GM19395 (cell line): ENCODE data around the gene SMYD5.
"Not testable (repeated sequence)": the region's sequence is repeated elsewhere in the genome, so short reads cannot be mapped to it uniquely, and the experiment has no call there.

Experiments used
- ATAC-seq: cut with Tn5 transposase; IDR thresholded peaks from one replicate; pipeline ENCODE4 v1.9.1; 2021; ENCODE audit warnings: mild to moderate bottlenecking, moderate library complexity; ENCODE audit not compliant: unreplicated experiment

The SMYD5 gene

GRCh38 chr2:73258186-73258912 is 44.3 kb downstream of the SMYD5 start:
- no peak for ATAC-seq

- no peak for ATAC-seq
Observed at GRCh38 chr2:73258913-73259215, 44.8 kb downstream of the SMYD5 start.

- no peak for ATAC-seq
Observed at GRCh38 chr2:73259276-73259675, 45.2 kb downstream of the SMYD5 start.

GRCh38 chr2:73259704-73260337 is 45.8 kb downstream of the SMYD5 start:
- ATAC-seq: no peak

- ATAC-seq: no peak
Observed at GRCh38 chr2:73260338-73260984, 46.4 kb downstream of the SMYD5 start.

GRCh38 chr2:73262108-73262651 is 48.1 kb downstream of the SMYD5 start:
- ATAC-seq: no peak

- ATAC-seq: not testable (repeated sequence)
Observed at GRCh38 chr2:73262691-73263429, 48.8 kb downstream of the SMYD5 start.

GRCh38 chr2:73263540-73264331 is 49.7 kb downstream of the SMYD5 start:
- ATAC-seq: no peak

- no peak for ATAC-seq
Observed at GRCh38 chr2:73264332-73264606, 50.2 kb downstream of the SMYD5 start.

- ATAC-seq: no peak
Observed at GRCh38 chr2:73264783-73265182, 50.7 kb downstream of the SMYD5 start.

GRCh38 chr2:73265298-73266060 is 51.4 kb downstream of the SMYD5 start:
- ATAC-seq: no peak

GRCh38 chr2:73266061-73266901 is 52.2 kb downstream of the SMYD5 start:
- no peak for ATAC-seq

GRCh38 chr2:73267008-73267407 is 53.0 kb downstream of the SMYD5 start:
- no peak for ATAC-seq

- ATAC-seq: no peak
Observed at GRCh38 chr2:73268366-73268829, 54.4 kb downstream of the SMYD5 start.

- ATAC-seq: peak; percentile 94
Observed at GRCh38 chr2:73268830-73269685, 55.0 kb downstream of the SMYD5 start.

- ATAC-seq: peak; percentile 33
Observed at GRCh38 chr2:73269686-73270465, 55.8 kb downstream of the SMYD5 start.

- no peak for ATAC-seq
Observed at GRCh38 chr2:73272270-73272669, 58.2 kb downstream of the SMYD5 start.
